GM21390 (cell line): ENCODE results near the gene HBE1.
"Not testable (repeated sequence)": the region's sequence is repeated elsewhere in the genome, so short reads cannot be mapped to it uniquely, and the experiment has no call there.

Experiments used
- ATAC-seq: cut with Tn5 transposase; IDR thresholded peaks from one replicate; pipeline ENCODE4 v1.9.1; 2021; ENCODE audit not compliant: unreplicated experiment

The HBE1 gene

DNA sequence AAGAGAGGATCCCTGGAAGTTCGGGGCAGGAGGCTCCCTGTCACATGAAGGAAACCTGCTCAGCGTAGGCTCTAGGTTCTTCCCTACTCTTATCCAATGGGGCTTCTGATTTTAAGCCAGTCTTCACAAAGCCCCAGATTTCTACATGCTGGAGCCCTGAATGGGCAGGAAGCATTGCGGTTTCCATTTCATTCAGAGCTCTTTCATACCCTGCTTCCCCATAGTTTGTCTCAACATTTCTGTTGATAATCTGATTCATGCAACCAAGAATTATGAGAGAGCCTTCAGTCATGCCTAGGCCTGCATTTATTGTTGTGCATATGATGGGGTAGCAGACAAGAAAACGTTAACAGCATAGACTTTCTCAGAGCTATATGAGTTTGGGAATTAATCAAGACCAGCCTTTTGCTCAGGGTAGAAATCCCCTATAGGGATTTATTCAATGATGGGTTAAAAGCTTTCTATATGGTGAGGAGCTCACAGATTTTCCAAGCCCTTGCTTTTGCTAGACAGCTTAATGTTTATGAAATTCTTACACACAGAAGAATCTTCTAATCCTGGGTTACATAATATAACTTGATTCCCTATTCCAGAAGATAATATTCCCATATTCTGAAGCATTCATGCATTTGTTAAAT, 16.1 kb upstream of the HBE1 start:
- ATAC-seq = no peak

DNA sequence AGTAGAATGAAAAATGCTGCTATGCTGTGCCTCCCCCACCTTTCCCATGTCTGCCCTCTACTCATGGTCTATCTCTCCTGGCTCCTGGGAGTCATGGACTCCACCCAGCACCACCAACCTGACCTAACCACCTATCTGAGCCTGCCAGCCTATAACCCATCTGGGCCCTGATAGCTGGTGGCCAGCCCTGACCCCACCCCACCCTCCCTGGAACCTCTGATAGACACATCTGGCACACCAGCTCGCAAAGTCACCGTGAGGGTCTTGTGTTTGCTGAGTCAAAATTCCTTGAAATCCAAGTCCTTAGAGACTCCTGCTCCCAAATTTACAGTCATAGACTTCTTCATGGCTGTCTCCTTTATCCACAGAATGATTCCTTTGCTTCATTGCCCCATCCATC, 14.9 kb upstream of the HBE1 start:
- no peak for ATAC-seq

- no peak for ATAC-seq
Observed at GRCh38 chr11:5283882-5284281, 14.1 kb upstream of the HBE1 start.

DNA sequence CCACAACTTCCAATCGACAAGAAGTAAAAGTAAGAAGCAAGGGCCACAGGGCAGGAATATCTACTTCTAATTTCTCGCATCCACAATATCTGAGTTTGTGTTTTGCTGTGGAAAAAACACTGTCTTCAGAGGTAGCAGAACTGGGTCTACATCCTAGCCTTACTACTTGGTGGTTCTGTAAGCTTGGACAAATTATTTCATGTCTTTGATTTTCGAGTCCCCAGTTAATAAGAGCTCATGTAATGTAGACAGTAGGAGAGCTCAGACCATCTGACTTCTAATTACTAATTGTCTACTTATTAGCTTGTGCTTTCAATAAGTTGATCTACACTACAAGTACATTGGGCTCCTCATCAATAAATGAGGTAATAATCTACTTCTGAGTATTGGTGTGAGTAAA, 13.3 kb upstream of the HBE1 start:
- no peak for ATAC-seq

DNA sequence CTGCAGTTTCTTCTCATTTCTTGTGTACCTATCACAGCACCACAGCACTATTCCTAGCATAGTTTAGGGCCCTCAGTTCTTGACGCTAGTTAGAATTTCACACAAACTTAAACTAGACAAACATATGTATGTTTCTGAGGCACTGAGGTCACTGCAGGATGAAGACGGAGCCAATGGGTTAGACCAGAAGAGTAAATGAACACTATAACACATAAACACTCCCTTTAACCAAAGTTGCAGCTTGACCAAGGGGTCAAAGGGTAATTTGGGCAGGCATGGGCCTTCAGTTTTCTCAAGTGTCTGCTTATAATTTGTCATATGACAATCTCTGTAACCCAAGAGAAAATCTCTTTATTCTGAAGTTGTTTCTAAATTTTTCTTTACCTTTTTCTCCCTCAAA, 12.9 kb upstream of the HBE1 start:
- ATAC-seq = no peak

DNA sequence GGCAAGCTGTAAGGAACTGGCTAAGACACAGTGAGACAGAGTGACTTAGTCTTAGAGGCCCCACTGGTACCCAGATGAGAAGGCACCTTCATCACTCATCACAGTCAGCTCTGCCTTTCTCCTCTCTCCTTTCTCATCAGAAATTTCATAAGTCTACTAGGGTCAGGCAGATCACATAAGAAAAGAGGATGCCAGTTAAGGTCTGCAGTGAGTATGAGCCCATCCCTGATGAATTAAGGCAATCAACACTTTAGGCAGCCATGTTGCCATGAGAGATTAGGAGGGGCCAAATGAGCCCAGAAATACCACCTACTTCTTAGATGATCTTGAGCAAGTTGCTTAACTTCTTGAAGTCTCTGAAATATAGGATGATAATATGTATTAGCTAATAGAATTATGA, 11.9 kb upstream of the HBE1 start:
- no peak for ATAC-seq

DNA sequence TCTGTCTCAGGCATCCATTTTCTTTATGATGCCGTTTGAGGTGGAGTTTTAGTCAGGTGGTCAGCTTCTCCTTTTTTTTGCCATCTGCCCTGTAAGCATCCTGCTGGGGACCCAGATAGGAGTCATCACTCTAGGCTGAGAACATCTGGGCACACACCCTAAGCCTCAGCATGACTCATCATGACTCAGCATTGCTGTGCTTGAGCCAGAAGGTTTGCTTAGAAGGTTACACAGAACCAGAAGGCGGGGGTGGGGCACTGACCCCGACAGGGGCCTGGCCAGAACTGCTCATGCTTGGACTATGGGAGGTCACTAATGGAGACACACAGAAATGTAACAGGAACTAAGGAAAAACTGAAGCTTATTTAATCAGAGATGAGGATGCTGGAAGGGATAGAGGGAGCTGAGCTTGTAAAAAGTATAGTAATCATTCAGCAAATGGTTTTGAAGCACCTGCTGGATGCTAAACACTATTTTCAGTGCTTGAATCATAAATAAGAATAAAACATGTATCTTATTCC, 10.9 kb upstream of the HBE1 start:
- ATAC-seq = peak; percentile 91

GRCh38 chr11:5279471-5280090, 9.8 kb upstream of the HBE1 start:
- no peak for ATAC-seq

DNA sequence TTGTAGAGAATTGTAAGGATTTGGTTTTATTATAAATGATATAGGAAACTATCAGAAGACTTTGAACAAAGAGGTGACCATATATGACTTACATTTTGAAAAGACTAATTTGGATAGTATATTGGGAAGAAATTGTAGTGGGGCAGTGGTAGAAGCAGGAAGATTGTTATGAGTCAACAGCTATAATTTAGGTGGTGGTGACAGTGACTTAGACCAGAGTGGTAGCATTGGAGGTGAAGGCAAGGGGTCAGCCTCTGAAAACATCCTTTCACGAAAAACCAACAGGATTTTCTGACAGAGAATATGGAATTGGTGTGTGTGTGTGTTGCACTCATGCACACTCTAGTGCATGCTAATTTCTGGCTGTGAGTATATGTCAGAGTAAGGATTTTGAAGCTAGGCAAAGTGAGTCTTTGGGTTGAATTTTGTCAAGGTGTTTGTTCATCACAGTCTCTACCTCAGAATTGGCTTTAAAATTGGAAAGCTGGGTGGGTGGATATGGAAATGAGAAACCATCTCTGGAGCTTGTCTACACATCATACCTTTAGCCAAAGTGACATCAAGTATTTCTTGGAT, 8.2 kb upstream of the HBE1 start:
- ATAC-seq = no peak

GRCh38 chr11:5276697-5277096, 7.0 kb upstream of the HBE1 start:
- no peak for ATAC-seq

GRCh38 chr11:5275369-5276110, 5.8 kb upstream of the HBE1 start:
- no peak for ATAC-seq

DNA sequence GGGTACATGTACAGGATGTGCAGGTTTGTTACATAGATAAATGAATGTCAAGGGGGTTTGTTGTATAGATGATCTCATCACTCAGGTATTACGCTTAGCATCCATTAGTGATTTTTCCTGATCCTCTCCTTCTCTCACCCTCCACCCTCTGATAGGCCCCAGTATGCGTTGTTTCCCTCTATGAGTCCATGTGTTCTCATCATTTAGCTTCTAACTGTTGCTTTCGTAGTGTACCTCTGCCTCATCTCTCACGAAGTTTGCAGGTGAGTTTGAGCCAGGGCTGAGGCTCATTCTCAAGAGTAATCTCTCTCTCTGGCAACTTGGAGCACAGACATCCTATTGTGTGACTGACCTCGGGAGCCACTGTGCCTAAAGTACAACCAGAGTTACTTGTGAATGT, 4.7 kb upstream of the HBE1 start:
- no peak for ATAC-seq

GRCh38 chr11:5272395-5273017, 2.8 kb upstream of the HBE1 start:
- ATAC-seq = no peak

GRCh38 chr11:5267033-5267563, 2.6 kb downstream of the HBE1 start:
- ATAC-seq = no peak

- ATAC-seq = no peak
Observed at GRCh38 chr11:5266609-5267008, 3.1 kb downstream of the HBE1 start.

GRCh38 chr11:5265832-5266231, 3.9 kb downstream of the HBE1 start:
- ATAC-seq = no peak

DNA sequence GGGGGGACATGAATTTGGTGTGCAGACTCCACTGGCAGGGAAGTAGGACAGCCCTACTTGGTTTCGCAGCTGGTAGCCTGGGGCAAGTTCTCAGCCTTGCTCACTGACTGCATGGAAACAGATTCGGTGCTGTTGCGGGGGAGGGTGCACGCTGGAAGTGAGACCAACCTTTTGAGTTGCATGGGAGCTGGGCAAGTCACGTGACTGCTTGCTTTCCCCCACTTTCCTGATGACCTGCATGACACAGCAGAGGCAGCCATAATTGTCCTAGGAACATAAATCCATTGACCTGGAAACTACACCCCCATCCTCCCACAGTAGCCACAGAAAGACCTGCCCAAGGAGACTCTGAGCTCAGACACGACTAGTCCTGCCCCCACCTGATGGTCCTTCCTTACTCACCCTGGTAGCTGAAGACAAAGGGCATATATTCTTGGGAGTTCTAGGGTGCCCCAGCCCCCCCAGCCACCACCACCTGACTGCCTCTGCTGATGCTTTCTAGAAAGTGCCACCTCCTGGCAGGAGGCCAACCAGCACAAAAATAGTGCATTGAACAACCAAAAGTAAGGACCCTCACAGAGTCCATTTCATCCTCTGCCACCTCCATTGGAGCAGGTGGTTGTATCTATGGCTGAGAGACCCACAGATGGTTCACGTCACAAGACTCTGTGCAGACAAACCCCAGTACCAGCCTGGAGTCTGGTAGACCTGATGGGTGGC, 11.0 kb downstream of the HBE1 start:
- no peak for ATAC-seq

DNA sequence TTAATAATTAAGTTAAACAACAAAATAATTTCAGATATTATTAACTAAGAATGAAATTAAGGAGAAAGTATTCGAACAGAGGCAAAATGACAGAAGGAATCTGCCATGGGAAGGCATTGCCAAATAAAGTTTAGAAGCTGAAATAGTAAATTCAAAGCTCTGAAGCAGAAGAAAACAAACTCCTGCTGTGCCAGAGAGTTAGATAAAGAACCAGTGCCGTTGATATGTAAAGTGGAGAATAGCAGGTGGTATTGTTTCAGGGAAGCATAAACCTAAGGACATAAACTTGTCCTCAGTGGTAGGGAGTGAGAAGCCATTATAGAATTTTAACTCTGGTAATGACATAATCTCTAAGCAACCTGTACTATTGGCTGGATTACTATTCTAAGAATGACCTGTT, 12.4 kb downstream of the HBE1 start:
- no peak for ATAC-seq

- not testable (repeated sequence) for ATAC-seq
Observed at GRCh38 chr11:5254646-5255413, 14.9 kb downstream of the HBE1 start, which contains the start of gene HBG2. Gene HBG2 (minus strand): TSS chr11:5254781. CDS start chr11:5254728, 53 bp downstream.

DNA sequence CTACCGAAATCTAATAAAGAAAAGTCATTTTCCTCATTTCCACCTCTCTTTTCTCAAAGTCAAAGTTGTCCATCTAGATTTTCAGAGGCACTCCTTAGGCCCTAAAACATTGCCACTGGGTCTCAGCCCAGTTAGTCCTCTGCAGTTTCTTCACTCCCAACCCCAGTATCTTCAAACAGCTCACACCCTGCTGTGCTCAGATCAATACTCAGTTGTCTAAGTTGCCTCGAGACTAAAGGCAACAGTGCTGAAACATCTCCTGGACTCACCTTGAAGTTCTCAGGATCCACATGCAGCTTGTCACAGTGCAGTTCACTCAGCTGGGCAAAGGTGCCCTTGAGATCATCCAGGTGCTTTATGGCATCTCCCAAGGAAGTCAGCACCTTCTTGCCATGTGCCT, 15.7 kb downstream of the HBE1 start:
- not testable (repeated sequence) for ATAC-seq
